K562 (cell line): ENCODE results near the gene SF3A2.

ENCODE experiments used
- CTCF ChIP-seq, 3 experiments: IDR thresholded peaks in 2 of 3; conservative IDR thresholded peaks in 1 of 3; 2 replicates each; pipeline ENCODE4 v1.5.1; 2011 to 2012; ENCODE audit warnings: low read length in 3 of 3, mild to moderate bottlenecking in 3 of 3, control low read depth in 2 of 3, improper control_type of control experiment in 1 of 3, inconsistent platforms in 1 of 3, low read depth in 1 of 3, mixed read lengths in 1 of 3, moderate library complexity in 1 of 3; ENCODE audit not compliant: insufficient read depth in 2 of 3
- POLR2AphosphoS5 ChIP-seq: IDR thresholded peaks from 2 replicates; pipeline ENCODE4 v1.6.1; 2011; ENCODE audit warnings: mild to moderate bottlenecking, low read depth, low read length, moderate library complexity; ENCODE audit not compliant: control insufficient read depth, insufficient read depth

- TF ChIP-seq CTCF (IDR thresholded peaks at IDR 0.05 in 2 of 3, conservative IDR thresholded peaks at IDR 0.05 in 1 of 3; ENCODE audit: insufficient read depth in 2 of 3, low read depth in 1 of 3, low read length in 3 of 3) = no peak
- no peak; the same call in 1 of the 2 replicates for TF ChIP-seq POLR2AphosphoS5
These were observed 9.0 kb upstream of the SF3A2 start for GRCh38 chr19:2227415-2228156.
